Measurements from ENCODE around the gene MAML3.

GRCh38 chr4:140188975-140189374 lies 35.0 kb upstream of the MAML3 start:
- TF ChIP-seq GATA3 (IDR thresholded peaks at IDR 0.05; ENCODE audit: low read depth, low read length) (no peak), GATA2 (IDR thresholded peaks at IDR 0.05; ENCODE audit: low read depth, low read length) (no peak)
